ENCODE measurements around the gene MCF2L2.

- TF ChIP-seq CTCF (IDR thresholded peaks at IDR 0.05), result no peak
- no peak for TF ChIP-seq POLR2A (IDR thresholded peaks at IDR 0.05)
Measured at GRCh38 chr3:183275937-183276336, 152.5 kb downstream of the MCF2L2 start.
